ENCODE measurements around the gene OR2T27. TPM values are rescaled to one million over a fixed set of nuclear protein-coding genes. Genes with fewer than 3 reads are reported as not detected.

Gene OR2T27
- total and polyA plus RNA-seq, 9 of the 15 experiments (the other 6 are each of a cell fraction or from before 2014, with no cell fraction given) = not detected

- no peaks in the 10 kb centered on the region for H3K36me3 ChIP-seq (ENCODE audit: control insufficient read depth, insufficient read depth, low read length)
- H4K20me1 ChIP-seq (replicated peaks; ENCODE audit: control insufficient read depth, insufficient read depth, low read length) = no peaks in the 10 kb centered on the region
- H3K27ac ChIP-seq (ENCODE audit: extremely low read depth, low read depth, low read length) = no peak overlapping the region
- ATAC-seq = peak; percentile 97
- no peaks in the 10 kb centered on the region for H3K9me1 ChIP-seq (ENCODE audit: control insufficient read depth, insufficient read depth, low read length)
- no peaks in the 10 kb centered on the region for H3K9me3 ChIP-seq (replicated peaks; ENCODE audit: control insufficient read depth, insufficient read depth, low read depth, low read length)
- H3K27me3 ChIP-seq (ENCODE audit: control insufficient read depth in 2 of 2, insufficient read depth in 2 of 2, low read length in 2 of 2) = 0 out of 5 replicates have a peak, but pooled peaks cover 0 to 5% of the 10 kb centered on the region in 2 experiments
- in situ Hi-C loops (cut with MboI) = no loop called here
- WGBS (ENCODE audit: insufficient coverage, low coverage, missing lambda C conversion rate) = 6% methylated on average over 44 of the region's 51 CpGs
- intact Hi-C loops (cut with micrococcal nuclease) = no loop called here
- DNase-seq (ENCODE audit: extremely low read depth in 1 of 4, low spot score in 3 of 4) = peak; percentile 62 to 85 (median 78)
- peak overlapping the region; percentile 18 to 65; a peak in 2 of 4 replicates for H3K9ac ChIP-seq (ENCODE audit: insufficient read depth in 1 of 2, low read depth in 2 of 2, low read length in 2 of 2)
- peak overlapping the region; percentile 75 for H2AFZ ChIP-seq (ENCODE audit: low read depth, low read length)
- ChIA-PET POLR2A (no interaction called here), CTCF (ENCODE audit: low intra/inter-chr PET ratio) (no interaction called here)
- H3K79me2 ChIP-seq (ENCODE audit: control insufficient read depth, insufficient read depth, low read length) = no peaks in the 10 kb centered on the region
- H3K4me2 ChIP-seq (ENCODE audit: insufficient read depth, low read length) = peak overlapping the region; percentile 68
- FAIRE-seq = no peak
- BruUV-seq (replicated peaks) = no TSS peak
- peaks cover 0 to 9% of the 10 kb centered on the region in 2 experiments; a peak in 3 of 5 replicates for H3K4me1 ChIP-seq (replicated peaks in 1 of 2; ENCODE audit: control insufficient read depth in 2 of 2, insufficient read depth in 2 of 2, low read length in 2 of 2)
- peak overlapping the region; percentile 21; the same call in 1 of the 2 replicates for H3K4me3 ChIP-seq
- no peak for TF ChIP-seq ZMIZ1 (IDR thresholded peaks at IDR 0.05; ENCODE audit: low read depth in 2 of 2, low read length in 2 of 2)
- TF ChIP-seq TRIM24 (IDR thresholded peaks at IDR 0.05) = no peak
- no peak for TF ChIP-seq ZNF175 (CRISPR knock-in tag; IDR thresholded peaks at IDR 0.05; ENCODE audit: low read depth)
- no peak for TF ChIP-seq SLC30A9 (CRISPR knock-in tag; IDR thresholded peaks at IDR 0.05)
- no peak for TF ChIP-seq NFIX (CRISPR knock-in tag; IDR thresholded peaks at IDR 0.05; ENCODE audit: low read depth)
- TF ChIP-seq CREB1 (IDR thresholded peaks at IDR 0.05) = no peak
- peak; percentile 55; the same call in 1 of the 2 replicates for TF ChIP-seq CREB1 (CRISPR knock-in tag; IDR thresholded peaks at IDR 0.05)
- TF ChIP-seq HNRNPH1 (optimal IDR thresholded peaks at IDR 0.05; ENCODE audit: low read depth, low read length) = no peak
- peak; percentile 91 for TF ChIP-seq TFE3 (CRISPR knock-in tag; IDR thresholded peaks at IDR 0.05)
- TF ChIP-seq ZNF586 (CRISPR knock-in tag; conservative IDR thresholded peaks at IDR 0.05) = no peak
- TF ChIP-seq LCOR (CRISPR knock-in tag; IDR thresholded peaks at IDR 0.05) = peak; percentile 98
- peak; percentile 50; the same call in 1 of the 2 replicates for TF ChIP-seq GABPB1 (CRISPR knock-in tag; IDR thresholded peaks at IDR 0.05)
- TF ChIP-seq KLF13 (tag; IDR thresholded peaks at IDR 0.05; ENCODE audit: borderline replicate concordance, low read depth) = peak; percentile 84; the same call in 1 of the 2 replicates
- TF ChIP-seq FOS (IDR thresholded peaks at IDR 0.05; ENCODE audit: extremely low read depth, insufficient read length) = peak; percentile 66
Observed at GRCh38 chr1:248691567-248692155, 36.3 kb upstream of the OR2T27 start.
